OCI-M1 (cell line): ENCODE data around the gene POU3F1.

Source experiments
- DNase-seq: peaks from one replicate; lab custom pipeline; 2025; lab: John Stamatoyannopoulos, UW

POU3F1 gene

GRCh38 chr1:38046333-38046883, at the start of gene POU3F1:
TSS of gene POU3F1 (minus strand) at chr1:38046793. CDS start at chr1:38046743, 50 bp downstream.
- DNase-seq, result no peak

GRCh38 chr1:38095454-38095931, 48.9 kb upstream of the POU3F1 start:
- no peak for DNase-seq

- no peak for DNase-seq
Measured at GRCh38 chr1:38094711-38095290, 48.2 kb upstream of the POU3F1 start.

GRCh38 chr1:38093569-38094520, 47.3 kb upstream of the POU3F1 start:
- no peak for DNase-seq

GRCh38 chr1:38092256-38092655, 45.7 kb upstream of the POU3F1 start:
- DNase-seq, result no peak

- no peak for DNase-seq
Measured at GRCh38 chr1:38090796-38091195, 44.2 kb upstream of the POU3F1 start.

- DNase-seq, result no peak
Measured at GRCh38 chr1:38089712-38090360, 43.2 kb upstream of the POU3F1 start.

- DNase-seq, result no peak
Measured at GRCh38 chr1:38088791-38089190, 42.2 kb upstream of the POU3F1 start.

GRCh38 chr1:38088366-38088765, 41.8 kb upstream of the POU3F1 start:
- DNase-seq, result no peak

- DNase-seq, result no peak
Measured at GRCh38 chr1:38087676-38088075, 41.1 kb upstream of the POU3F1 start.

- DNase-seq, result no peak
Measured at GRCh38 chr1:38085666-38086330, 39.2 kb upstream of the POU3F1 start.

GRCh38 chr1:38084700-38085099, 38.1 kb upstream of the POU3F1 start:
- DNase-seq, result no peak

GRCh38 chr1:38084113-38084512, 37.5 kb upstream of the POU3F1 start:
- DNase-seq, result no peak

- DNase-seq, result no peak
Measured at GRCh38 chr1:38083541-38083940, 36.9 kb upstream of the POU3F1 start.

- DNase-seq, result peak; percentile 20
Measured at GRCh38 chr1:38082769-38083263, 36.2 kb upstream of the POU3F1 start.

GRCh38 chr1:38079019-38079418, 32.4 kb upstream of the POU3F1 start:
- DNase-seq, result no peak

GRCh38 chr1:38077523-38078147, 31.0 kb upstream of the POU3F1 start:
- DNase-seq, result no peak

- no peak for DNase-seq
Measured at GRCh38 chr1:38076455-38076854, 29.9 kb upstream of the POU3F1 start.

- DNase-seq, result peak; percentile 60
Measured at GRCh38 chr1:38076038-38076437, 29.4 kb upstream of the POU3F1 start.

- DNase-seq, result no peak
Measured at GRCh38 chr1:38075191-38075590, 28.6 kb upstream of the POU3F1 start.

- no peak for DNase-seq
Measured at GRCh38 chr1:38074302-38074677, 27.7 kb upstream of the POU3F1 start.
